Endothelial cell of umbilical vein (primary cell): ENCODE results near the gene L3MBTL4.

Source experiments
- CTCF ChIP-seq, 2 donors: IDR thresholded peaks; 1 replicate in 1 of 2; 2 replicates in 1 of 2; pipeline ENCODE4 v1.5.1; 2011; ENCODE audit warnings: low read length in 2 of 2, mild to moderate bottlenecking in 2 of 2, moderate library complexity in 2 of 2, control low read depth in 1 of 2, inconsistent platforms in 1 of 2, low read depth in 1 of 2; ENCODE audit not compliant: insufficient read depth in 1 of 2; ENCODE audit errors: extremely low read depth in 1 of 2
- EZH2 ChIP-seq: IDR thresholded peaks from 2 replicates; pipeline ENCODE4 v1.6.1; 2012; ENCODE audit warnings: borderline replicate concordance, low read depth, mild to moderate bottlenecking, moderate library complexity, low read length, inconsistent platforms; ENCODE audit not compliant: severe bottlenecking
- FOS ChIP-seq: IDR thresholded peaks from 2 replicates; pipeline ENCODE4 v1.6.1; 2011; ENCODE audit warnings: mild to moderate bottlenecking, low read length, moderate library complexity, borderline replicate concordance; ENCODE audit not compliant: insufficient read depth
- GATA2 ChIP-seq: IDR thresholded peaks from 2 replicates; pipeline ENCODE4 v1.7.0; 2011; ENCODE audit warnings: low read depth, mild to moderate bottlenecking, moderate library complexity, mixed read lengths, low read length; ENCODE audit not compliant: insufficient read length, insufficient read depth
- JUN ChIP-seq: IDR thresholded peaks from 2 replicates; pipeline ENCODE4 v1.6.1; 2011; ENCODE audit warnings: borderline replicate concordance, low read depth; ENCODE audit not compliant: insufficient read length, insufficient read depth
- MYC ChIP-seq: IDR thresholded peaks from one replicate; pipeline ENCODE4 v1.6.1; 2011; ENCODE audit warnings: mild to moderate bottlenecking, low read depth, low read length
- POLR2A ChIP-seq: IDR thresholded peaks from 2 replicates; pipeline ENCODE4 v1.6.1; 2012; ENCODE audit warnings: low read depth, mild to moderate bottlenecking, control low read depth, low read length
- POLR2AphosphoS5 ChIP-seq: IDR thresholded peaks from 2 replicates; pipeline ENCODE4 v1.6.1; 2012; ENCODE audit warnings: low read depth, mild to moderate bottlenecking, control low read depth, low read length, moderate library complexity; ENCODE audit not compliant: insufficient read depth
- TF ChIP-seq, protein P1 (sequence below): IDR thresholded peaks from 2 replicates; pipeline ENCODE4 v1.6.1; 2011; ENCODE audit not compliant: insufficient read depth, insufficient read length

GRCh38 chr18:6315517-6316331 is 99.0 kb downstream of the L3MBTL4 start:
- TF ChIP-seq EZH2 = no peak
- no peak for TF ChIP-seq POLR2A
- TF ChIP-seq, protein P1, sequence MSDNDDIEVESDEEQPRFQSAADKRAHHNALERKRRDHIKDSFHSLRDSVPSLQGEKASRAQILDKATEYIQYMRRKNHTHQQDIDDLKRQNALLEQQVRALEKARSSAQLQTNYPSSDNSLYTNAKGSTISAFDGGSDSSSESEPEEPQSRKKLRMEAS = no peak
- TF ChIP-seq CTCF (IDR thresholded peaks at IDR 0.05; ENCODE audit: extremely low read depth in 1 of 2, insufficient read depth in 1 of 2, low read depth in 1 of 2, low read length in 2 of 2) = no peak
- TF ChIP-seq POLR2AphosphoS5 = no peak
- TF ChIP-seq MYC = no peak
- TF ChIP-seq JUN = no peak
- TF ChIP-seq FOS = no peak
- no peak for TF ChIP-seq GATA2
